CD4-positive, alpha-beta T cell treated with Interleukin-15 for 1 hour (primary cell): Measurements from ENCODE around the gene FOXB2.
"Not testable (repeated sequence)": the region's sequence is repeated elsewhere in the genome, so short reads cannot be mapped to it uniquely, and the experiment has no call there.

Experiments used
- DNase-seq: peaks from one replicate; pipeline ENCODE4 v3.0.0-alpha.2; 2020

FOXB2 gene

GRCh38 chr9:77016526-77017504 lies 2.6 kb upstream of the FOXB2 start:
- no peak for DNase-seq

- DNase-seq, result no peak
Observed at GRCh38 chr9:77017505-77017894, 2.0 kb upstream of the FOXB2 start.

GRCh38 chr9:77018058-77018968 lies 1.1 kb upstream of the FOXB2 start:
- DNase-seq, result no peak

GRCh38 chr9:77018969-77019235 lies 553 bp upstream of the FOXB2 start:
- no peak for DNase-seq

GRCh38 chr9:77019926-77020412 lies 514 bp downstream of the FOXB2 start:
- DNase-seq, result no peak

- DNase-seq, result no peak
Observed at GRCh38 chr9:77020413-77021290, 1.2 kb downstream of the FOXB2 start.

GRCh38 chr9:77021291-77021894 lies 1.9 kb downstream of the FOXB2 start:
- no peak for DNase-seq

GRCh38 chr9:77021922-77022782 lies 2.7 kb downstream of the FOXB2 start:
- no peak for DNase-seq

- no peak for DNase-seq
Observed at GRCh38 chr9:77022783-77023440, 3.5 kb downstream of the FOXB2 start.

- no peak for DNase-seq
Observed at GRCh38 chr9:77023726-77024125, 4.3 kb downstream of the FOXB2 start.

- DNase-seq, result no peak
Observed at GRCh38 chr9:77024776-77025545, 5.5 kb downstream of the FOXB2 start.

GRCh38 chr9:77028478-77028877 lies 9.0 kb downstream of the FOXB2 start:
- no peak for DNase-seq

- DNase-seq, result no peak
Observed at GRCh38 chr9:77030045-77030444, 10.6 kb downstream of the FOXB2 start.

- no peak for DNase-seq
Observed at GRCh38 chr9:77038281-77039036, 19.0 kb downstream of the FOXB2 start.

GRCh38 chr9:77040340-77040739 lies 20.9 kb downstream of the FOXB2 start:
- DNase-seq, result no peak

- not testable (repeated sequence) for DNase-seq
Observed at GRCh38 chr9:77043743-77044142, 24.3 kb downstream of the FOXB2 start.

- DNase-seq, result not testable (repeated sequence)
Observed at GRCh38 chr9:77060681-77061080, 41.2 kb downstream of the FOXB2 start.

GRCh38 chr9:77063645-77064285 lies 44.3 kb downstream of the FOXB2 start:
- no peak for DNase-seq

- DNase-seq, result no peak
Observed at GRCh38 chr9:77066388-77066787, 46.9 kb downstream of the FOXB2 start.
